Vagina (tissue), 2 donors: ENCODE data around the gene ZBTB8OS. TPM values are rescaled to one million over a fixed set of nuclear protein-coding genes. Genes with fewer than 3 reads are reported as not detected.

Source experiments
- DNase-seq, 2 donors: peaks; one replicate each; pipeline ENCODE4 v3.0.0-alpha.2; 2017; ENCODE audit errors: extremely low spot score in 2 of 2
- H3K27ac ChIP-seq: fragments of 200-600 bp; sonication (generic); one replicate; pipeline ENCODE4 v1.5.1; 2019
- H3K27me3 ChIP-seq: fragments of 200-600 bp; sonication (generic); one replicate; pipeline ENCODE4 v1.5.1; 2019
- H3K36me3 ChIP-seq, 2 donors: fragments of 200-600 bp; sonication (generic); one replicate each; pipeline ENCODE4 v1.5.1; 2017 to 2019
- H3K4me1 ChIP-seq: fragments of 200-600 bp; sonication (generic); one replicate; pipeline ENCODE4 v1.5.1; 2019
- H3K4me3 ChIP-seq, 2 donors: fragments of 200-600 bp; sonication (generic); 1 replicate in 1 of 2; 2 replicates in 1 of 2; pipeline ENCODE4 v1.5.1; 2016 to 2019
- H3K9me3 ChIP-seq: fragments of 200-600 bp; sonication (generic); one replicate; pipeline ENCODE4 v1.5.1; 2019
- CTCF ChIP-seq, 3 experiments: fragments of 450-650 bp in 2 of 3; fragments of 200-600 bp in 1 of 3; sonication (generic) in 1 of 3; IDR thresholded peaks; one replicate each; pipeline ENCODE4 v1.5.1; 2017 to 2019; ENCODE audit warnings: antibody characterized with exemption in 3 of 3, mild to moderate bottlenecking in 2 of 3, moderate library complexity in 2 of 3
- POLR2A ChIP-seq, 2 donors: fragments of 450-650 bp; IDR thresholded peaks; one replicate each; pipeline ENCODE4 v1.6.1; 2017; ENCODE audit warnings: antibody characterized with exemption in 2 of 2, mild to moderate bottlenecking in 2 of 2, moderate library complexity in 2 of 2
- POLR2AphosphoS5 ChIP-seq, 2 donors: sonication (generic); formaldehyde crosslinking; IDR thresholded peaks; one replicate each; pipeline ENCODE4 v1.9.0; 2017; ENCODE audit warnings: antibody characterized with exemption in 2 of 2, mild to moderate bottlenecking in 2 of 2, low read depth in 1 of 2; ENCODE audit not compliant: insufficient read depth in 1 of 2
- intact Hi-C: fragments of 100-400 bp; cut with DNase I; formaldehyde crosslinking; loops from one replicate; pipeline ENCODE4 v1.15.1; 2023
- small RNA-seq: library from RNA; depleted of rRNA; stranded (forward); fragments of <200 nt; gene quantifications from one replicate; pipeline ENCODE3, GENCODE V24; 2016
- total RNA-seq: library from RNA; depleted of rRNA; stranded (reverse); fragments of >200 nt; gene quantifications from one replicate; pipeline ENCODE4 v1.2.3, GENCODE V29; 2016

Gene ZBTB8OS
- total RNA-seq, 1 donor from 2014 or later: 17.4 TPM

GRCh38 chr1:32592943-32593342, 57.4 kb downstream of the ZBTB8OS start:
- H3K27me3 ChIP-seq: no peaks in the 10 kb centered on the region
- intact Hi-C loops: no loop called here
- H3K27ac ChIP-seq: no peak overlapping the region
- no peak for TF ChIP-seq POLR2A (IDR thresholded peaks at IDR 0.05)
- TF ChIP-seq POLR2AphosphoS5 (IDR thresholded peaks at IDR 0.05; ENCODE audit: insufficient read depth in 1 of 2, low read depth in 1 of 2): no peak
- TF ChIP-seq CTCF (IDR thresholded peaks at IDR 0.05): no peak
- H3K9me3 ChIP-seq: no peaks in the 10 kb centered on the region
- no peak for DNase-seq
- peaks cover 0 to 17% of the 10 kb centered on the region in 2 donors for H3K36me3 ChIP-seq
- no peak overlapping the region for H3K4me3 ChIP-seq
- H3K4me1 ChIP-seq: no peaks in the 10 kb centered on the region

GRCh38 chr1:32580348-32581017, 69.9 kb downstream of the ZBTB8OS start:
- TF ChIP-seq CTCF (IDR thresholded peaks at IDR 0.05) (no peak), POLR2AphosphoS5 (IDR thresholded peaks at IDR 0.05; ENCODE audit: insufficient read depth in 1 of 2, low read depth in 1 of 2) (no peak), POLR2A (IDR thresholded peaks at IDR 0.05) (no peak)
- no peaks in the 10 kb centered on the region for H3K36me3 ChIP-seq
- H3K27me3 ChIP-seq: no peaks in the 10 kb centered on the region
- DNase-seq: no peak
- H3K27ac ChIP-seq: no peak overlapping the region
- intact Hi-C loops: no loop called here
- H3K4me1 ChIP-seq: no peaks in the 10 kb centered on the region
- H3K4me3 ChIP-seq: no peak overlapping the region
- H3K9me3 ChIP-seq: no peaks in the 10 kb centered on the region

Small RNAs within 50 kb of the gene (small RNA-seq; reads per million reads assigned to genes)
- not detected for gene RF00019

Other genes starting within 250 kb of the ZBTB8OS start
- gene ZBTB8B, start 185.5 kb downstream of the ZBTB8OS start, total RNA-seq: not detected
- gene ZBTB8A, start 111.1 kb downstream of the ZBTB8OS start, total RNA-seq: 10.1 TPM
- 80.3 TPM for gene RBBP4, start 658 bp upstream of the ZBTB8OS start, total RNA-seq
- gene SYNC, start 52.2 kb upstream of the ZBTB8OS start, total RNA-seq: 13.0 TPM
- 41.3 TPM for gene YARS1, start 166.8 kb upstream of the ZBTB8OS start, total RNA-seq
- gene S100PBP, start 167.1 kb upstream of the ZBTB8OS start, total RNA-seq: 19.6 TPM
- gene FNDC5, start 220.4 kb upstream of the ZBTB8OS start, total RNA-seq: 4.7 TPM
- not detected for gene HPCA, start 235.9 kb upstream of the ZBTB8OS start, total RNA-seq